PC-9 (cell line): ENCODE data around the gene MPP3. TPM values are rescaled to one million over a fixed set of nuclear protein-coding genes. Genes with fewer than 3 reads are reported as not detected.
"Not testable (repeated sequence)": the region's sequence is repeated elsewhere in the genome, so short reads cannot be mapped to it uniquely, and the experiment has no call there.

Experiments used
- BruUV-seq: library from RNA; stranded (reverse); fragments of 400-500 nt; replicated peaks from 2 replicates; lab custom pipeline; 2021; lab: Mats Ljungman, UMichigan
- CTCF ChIA-PET: fragments of 300-600 bp; sonication (Branson Sonifier 250); formaldehyde crosslinking; loops from one replicate; lab custom pipeline; 2022; ENCODE audit warnings: antibody characterized with exemption; lab: Charles Lee
- POLR2A ChIA-PET: fragments of 300-600 bp; sonication (Branson Sonifier 250); formaldehyde crosslinking; loops from one replicate; lab custom pipeline; 2022; ENCODE audit warnings: antibody characterized with exemption; ENCODE audit not compliant: unreplicated experiment; lab: Charles Lee
- DNase-seq, 2 experiments: peaks; one replicate each; pipeline versions ENCODE4 v3.0.0 to v3.0.0-alpha.2; 2015 to 2022; ENCODE audit warnings: mixed read lengths in 1 of 2
- H2AFZ ChIP-seq: fragments of 200-600 bp; sonication (generic); 2 replicates; pipeline ENCODE4 v1.8.1; 2017; ENCODE audit warnings: antibody characterized with exemption
- H3F3A ChIP-seq: fragments of 200-600 bp; sonication (generic); 2 replicates; pipeline ENCODE4 v1.8.1; 2017; ENCODE audit warnings: antibody characterized with exemption, mild to moderate bottlenecking, low read depth; ENCODE audit not compliant: insufficient read depth
- H3K27ac ChIP-seq: fragments of 200-600 bp; sonication (generic); 2 replicates; pipeline ENCODE4 v1.6.1; 2016; ENCODE audit warnings: mixed run types
- H3K27me3 ChIP-seq: fragments of 200-600 bp; sonication (generic); 2 replicates; pipeline ENCODE4 v1.6.1; 2016; ENCODE audit warnings: low read depth, mixed run types; ENCODE audit not compliant: insufficient read depth
- H3K36me3 ChIP-seq: fragments of 200-600 bp; sonication (generic); 2 replicates; pipeline ENCODE4 v1.6.1; 2016; ENCODE audit warnings: low read depth, mixed run types
- H3K4me1 ChIP-seq: fragments of 200-600 bp; sonication (generic); replicated peaks from 2 replicates; pipeline ENCODE4 v1.6.1; 2016; ENCODE audit warnings: mixed run types; ENCODE audit not compliant: insufficient read depth
- H3K4me2 ChIP-seq: fragments of 200-600 bp; sonication (generic); 2 replicates; pipeline ENCODE4 v1.6.1; 2017; ENCODE audit warnings: mixed run types
- H3K4me3 ChIP-seq: fragments of 200-600 bp; sonication (generic); 2 replicates; pipeline ENCODE4 v1.6.1; 2016; ENCODE audit warnings: mixed run types
- H3K79me2 ChIP-seq: fragments of 200-600 bp; sonication (generic); 2 replicates; pipeline ENCODE4 v1.6.1; 2017; ENCODE audit warnings: low read depth, mixed run types
- H3K9me2 ChIP-seq: fragments of 200-600 bp; sonication (generic); 2 replicates; pipeline ENCODE4 v1.8.1; 2017; ENCODE audit warnings: mild to moderate bottlenecking; ENCODE audit not compliant: insufficient read depth
- H3K9me3 ChIP-seq: fragments of 200-600 bp; sonication (generic); 2 replicates; pipeline ENCODE4 v1.8.1; 2016; ENCODE audit warnings: low read depth; ENCODE audit not compliant: insufficient read depth
- H4K20me1 ChIP-seq: fragments of 200-600 bp; sonication (generic); 2 replicates; pipeline ENCODE4 v1.8.1; 2017; ENCODE audit not compliant: insufficient read depth
- EZH2 ChIP-seq: fragments of 200-600 bp; sonication (generic); IDR thresholded peaks from 2 replicates; pipeline ENCODE4 v1.8.0; 2017; ENCODE audit warnings: antibody characterized with exemption, low read depth
- intact Hi-C: fragments of 100-400 bp; cut with micrococcal nuclease; formaldehyde crosslinking; loops from one replicate; pipeline ENCODE4 v1.10.0; 2022; ENCODE audit not compliant: unreplicated experiment
- total RNA-seq: library from RNA; stranded (reverse); gene quantifications from 2 replicates; pipeline ENCODE4 v1.2.3, GENCODE V29; 2021
- TF ChIP-seq, protein P1 (sequence below): fragments of 200-600 bp; sonication (generic); conservative IDR thresholded peaks from 2 replicates; pipeline ENCODE4 v1.6.1; 2017; ENCODE audit warnings: mixed run types, antibody characterized with exemption, mild to moderate bottlenecking, moderate library complexity

Gene MPP3
- total RNA-seq, 1 experiment from 2014 or later: 17.4 TPM

DNA sequence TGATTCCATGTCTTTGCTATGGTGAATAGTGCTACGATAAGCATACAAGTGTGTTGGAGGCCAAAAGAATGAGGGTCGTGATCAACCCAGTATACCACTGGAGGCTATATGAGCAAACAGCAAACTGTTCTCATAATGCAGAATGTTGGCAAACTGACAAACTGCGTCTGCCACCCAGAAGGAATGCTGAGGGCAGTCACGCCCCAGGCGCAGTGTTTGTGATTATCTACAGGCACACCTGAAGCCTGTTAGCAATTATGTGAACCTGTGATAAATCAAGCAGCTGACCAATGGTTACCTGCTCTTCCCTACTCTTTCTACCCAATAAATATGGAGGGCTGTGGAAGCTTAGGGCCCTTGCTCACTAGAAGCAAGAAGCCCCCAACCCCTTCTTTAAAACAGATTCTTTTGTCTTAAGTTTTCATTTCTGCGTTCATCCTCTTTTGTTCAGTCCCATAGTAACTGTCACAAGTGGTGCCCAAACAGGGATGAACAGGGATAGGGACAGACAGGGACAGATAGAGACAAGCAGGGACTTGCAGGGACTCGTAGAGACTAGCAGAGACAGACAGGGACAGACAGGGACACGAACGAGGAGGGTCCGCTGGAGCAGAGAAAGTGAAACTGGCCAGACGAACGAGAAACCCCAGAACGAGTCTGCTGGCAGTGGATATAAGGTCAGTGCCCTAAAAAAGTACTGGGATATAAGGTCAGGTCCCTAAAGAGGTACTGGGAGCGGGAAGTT, 39.2 kb upstream of the MPP3 start:
- no peaks in the 10 kb centered on the region for H3F3A ChIP-seq
- H3K4me2 ChIP-seq: peak overlapping the region; percentile 85
- intact Hi-C loops: no loop called here
- H3K27ac ChIP-seq: no peak overlapping the region
- ChIA-PET POLR2A (no interaction called here), CTCF (no interaction called here)
- peaks cover 15% of the 10 kb centered on the region for H3K4me1 ChIP-seq
- no peaks in the 10 kb centered on the region for H3K9me2 ChIP-seq
- no peaks in the 10 kb centered on the region for H3K36me3 ChIP-seq
- 0 out of 2 replicates have a peak overlapping the region, but pooled peaks have one; percentile 67 for H2AFZ ChIP-seq
- peak; percentile 61 to 70 for DNase-seq
- peaks cover 19% of the 10 kb centered on the region for H3K27me3 ChIP-seq
- no peak for TF ChIP-seq EZH2
- TF ChIP-seq, protein P1, sequence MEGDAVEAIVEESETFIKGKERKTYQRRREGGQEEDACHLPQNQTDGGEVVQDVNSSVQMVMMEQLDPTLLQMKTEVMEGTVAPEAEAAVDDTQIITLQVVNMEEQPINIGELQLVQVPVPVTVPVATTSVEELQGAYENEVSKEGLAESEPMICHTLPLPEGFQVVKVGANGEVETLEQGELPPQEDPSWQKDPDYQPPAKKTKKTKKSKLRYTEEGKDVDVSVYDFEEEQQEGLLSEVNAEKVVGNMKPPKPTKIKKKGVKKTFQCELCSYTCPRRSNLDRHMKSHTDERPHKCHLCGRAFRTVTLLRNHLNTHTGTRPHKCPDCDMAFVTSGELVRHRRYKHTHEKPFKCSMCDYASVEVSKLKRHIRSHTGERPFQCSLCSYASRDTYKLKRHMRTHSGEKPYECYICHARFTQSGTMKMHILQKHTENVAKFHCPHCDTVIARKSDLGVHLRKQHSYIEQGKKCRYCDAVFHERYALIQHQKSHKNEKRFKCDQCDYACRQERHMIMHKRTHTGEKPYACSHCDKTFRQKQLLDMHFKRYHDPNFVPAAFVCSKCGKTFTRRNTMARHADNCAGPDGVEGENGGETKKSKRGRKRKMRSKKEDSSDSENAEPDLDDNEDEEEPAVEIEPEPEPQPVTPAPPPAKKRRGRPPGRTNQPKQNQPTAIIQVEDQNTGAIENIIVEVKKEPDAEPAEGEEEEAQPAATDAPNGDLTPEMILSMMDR: no peak
- H4K20me1 ChIP-seq: no peaks in the 10 kb centered on the region
- H3K79me2 ChIP-seq: no peaks in the 10 kb centered on the region
- peak overlapping the region; percentile 52; the same call in 1 of the 2 replicates for H3K4me3 ChIP-seq
- BruUV-seq: no TSS peak
- no peaks in the 10 kb centered on the region; the same call in 1 of the 2 replicates for H3K9me3 ChIP-seq

DNA sequence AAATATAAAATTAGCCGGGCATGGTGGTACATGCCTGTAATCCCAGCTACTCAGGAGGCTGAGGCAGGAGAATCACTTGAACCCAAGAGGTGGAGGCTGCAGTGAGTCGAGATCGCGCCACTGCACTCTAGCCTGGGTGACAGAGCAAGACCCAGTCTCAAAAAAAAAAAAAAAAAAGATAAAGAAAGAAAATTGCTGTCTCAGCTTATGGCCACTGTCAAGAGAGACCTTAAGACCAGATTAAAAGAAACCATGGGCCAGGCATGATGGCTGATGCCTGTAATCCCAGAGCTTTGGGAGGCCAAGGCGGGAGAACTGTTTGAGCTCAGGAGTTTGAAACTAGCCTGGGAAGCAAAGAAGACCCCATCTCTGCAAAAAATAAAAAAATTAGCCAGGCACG, 36.1 kb upstream of the MPP3 start:
- CTCF ChIA-PET: interaction anchor here (0.7 kb wide), 1 partner anchor 266 kb away, joined by 3 read pairs; no protein-coding TSS in a partner anchor
- H3K27ac ChIP-seq, H3K9me2 ChIP-seq, H3K9me3 ChIP-seq, H3K4me2 ChIP-seq, POLR2A ChIA-PET, H3K79me2 ChIP-seq, H3K36me3 ChIP-seq, H2AFZ ChIP-seq, BruUV-seq, H3K4me3 ChIP-seq, H3F3A ChIP-seq, DNase-seq, intact Hi-C loops, H4K20me1 ChIP-seq: not testable (repeated sequence)
- H3K4me1 ChIP-seq: peaks cover 15% of the 10 kb centered on the region
- H3K27me3 ChIP-seq: peaks cover 36% of the 10 kb centered on the region

DNA sequence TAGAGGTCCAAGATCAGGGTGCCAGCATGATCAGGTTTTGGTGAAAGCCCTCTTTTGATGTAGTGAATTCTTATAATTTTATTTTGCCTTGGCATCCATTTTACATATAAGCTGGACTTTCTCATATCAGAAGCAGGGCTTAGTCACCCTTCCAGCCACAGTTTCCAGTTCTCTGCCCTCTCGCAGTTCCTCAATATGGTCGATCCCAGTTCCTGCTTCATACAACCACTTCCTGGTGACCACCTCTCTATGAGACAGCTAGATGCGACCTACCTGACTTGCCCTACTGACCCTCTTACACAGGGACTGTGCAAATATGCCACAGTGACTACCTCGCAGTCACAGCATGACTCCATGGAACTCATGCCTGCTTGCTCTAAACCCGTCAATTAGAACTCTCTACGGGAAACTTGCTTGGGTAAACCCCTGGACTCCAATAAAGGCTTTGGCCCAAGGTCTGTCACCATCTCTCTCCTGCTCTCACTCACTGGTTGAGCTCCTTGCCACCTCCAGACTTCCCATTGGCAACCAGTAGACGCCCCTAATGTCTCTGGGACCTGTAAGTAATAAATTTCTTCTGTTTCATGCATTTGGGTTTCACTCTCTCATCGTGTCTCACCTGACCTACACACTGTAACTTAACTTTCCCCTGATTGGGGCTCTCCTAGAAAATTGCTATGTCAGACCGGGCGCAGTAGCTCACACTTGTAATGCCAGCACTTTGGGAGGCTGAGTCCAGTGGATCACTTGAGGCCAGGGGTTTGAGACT, 35.5 kb upstream of the MPP3 start:
- CTCF ChIA-PET: interaction anchor here (0.7 to 0.9 kb wide), 2 partner anchors 70 to 266 kb away, joined by 3 to 5 read pairs; no protein-coding TSS in a partner anchor
- Histone ChIP-seq H3K27me3 (peaks cover 40% of the 10 kb centered on the region), H3F3A (no peaks in the 10 kb centered on the region), H2AFZ (no peak overlapping the region), H3K4me1 (peaks cover 15% of the 10 kb centered on the region), H3K36me3 (no peaks in the 10 kb centered on the region), H3K4me3 (no peak overlapping the region), H3K79me2 (no peaks in the 10 kb centered on the region), H3K27ac (no peak overlapping the region), H3K9me2 (no peaks in the 10 kb centered on the region), H4K20me1 (no peaks in the 10 kb centered on the region), H3K9me3 (no peaks in the 10 kb centered on the region; the same call in 1 of the 2 replicates), H3K4me2 (no peak overlapping the region)
- TF ChIP-seq, protein P1: no peak
- no peak for TF ChIP-seq EZH2
- POLR2A ChIA-PET: no interaction called here
- intact Hi-C loops: no loop called here
- no TSS peak for BruUV-seq
- no peak for DNase-seq
